Endothelial cell of umbilical vein (primary cell): ENCODE data around the gene RIMBP2. TPM values are rescaled to one million over a fixed set of nuclear protein-coding genes. Genes with fewer than 3 reads are reported as not detected.

Experiments used
- BruUV-seq: library from RNA; stranded (reverse); fragments of 400-500 nt; replicated peaks from 2 replicates; lab custom pipeline; 2021; lab: Mats Ljungman, UMichigan
- CTCF ChIA-PET: fragments of 300-600, 350-600 bp; sonication (Branson Sonifier 250); formaldehyde crosslinking; loops from one replicate; lab custom pipeline; 2021; ENCODE audit warnings: antibody characterized with exemption, inconsistent platforms; lab: Charles Lee
- POLR2A ChIA-PET: fragments of 300-600, 350-600 bp; sonication (Branson Sonifier 250); formaldehyde crosslinking; loops from one replicate; lab custom pipeline; 2021; ENCODE audit warnings: antibody characterized with exemption, inconsistent platforms; lab: Charles Lee
- DNase-seq: peaks from one replicate; pipeline ENCODE4 v3.0.0-alpha.2; 2011; ENCODE audit warnings: low read depth, low spot score
- FAIRE-seq: peaks from 2 replicates; lab custom pipeline; 2011; peaks lifted over from hg19 to GRCh38; lab: Jason Lieb, UNC
- H2AFZ ChIP-seq: 2 replicates; pipeline ENCODE4 v1.6.0; 2012; ENCODE audit warnings: low read depth, low read length, control low read depth, inconsistent platforms
- H3K27ac ChIP-seq: 2 replicates; pipeline ENCODE4 v1.5.1; 2011; ENCODE audit warnings: low read depth, mild to moderate bottlenecking, control low read depth, low read length, moderate library complexity; ENCODE audit not compliant: insufficient read depth
- H3K27me3 ChIP-seq, 2 experiments: 2 replicates each; pipeline versions ENCODE4 v1.6.0 to v1.6.1; 2011; ENCODE audit warnings: low read length in 2 of 2, mixed read lengths in 1 of 2; ENCODE audit not compliant: control insufficient read depth in 2 of 2, insufficient read depth in 2 of 2
- H3K36me3 ChIP-seq, 2 experiments: 2 replicates in 1 of 2; 3 replicates in 1 of 2; pipeline ENCODE4 v1.5.1; 2011; ENCODE audit warnings: low read length in 2 of 2, mild to moderate bottlenecking in 1 of 2, moderate library complexity in 1 of 2; ENCODE audit not compliant: control insufficient read depth in 2 of 2, insufficient read depth in 2 of 2; ENCODE audit errors: extremely low read depth in 1 of 2
- H3K4me1 ChIP-seq: 3 replicates; pipeline ENCODE4 v1.5.1; 2011; ENCODE audit warnings: mild to moderate bottlenecking, low read length; ENCODE audit not compliant: control insufficient read depth, insufficient read depth; ENCODE audit errors: extremely low read depth
- H3K4me2 ChIP-seq: 2 replicates; pipeline ENCODE4 v1.6.1; 2011; ENCODE audit warnings: low read length, control low read depth, mixed read lengths; ENCODE audit not compliant: insufficient read depth
- H3K4me3 ChIP-seq, 3 experiments: fragments of 200-600 bp in 1 of 3; sonication (generic), shearing (Covaris generic) in 1 of 3; replicated peaks in 1 of 3; 2 replicates each; pipeline ENCODE4 v1.5.1; 2011 to 2016; ENCODE audit warnings: control low read depth in 3 of 3, low read length in 3 of 3, mild to moderate bottlenecking in 2 of 3, inconsistent platforms in 1 of 3, low read depth in 1 of 3, moderate library complexity in 1 of 3; ENCODE audit not compliant: insufficient read depth in 1 of 3
- H3K79me2 ChIP-seq: 2 replicates; pipeline ENCODE4 v1.6.0; 2012; ENCODE audit warnings: low read length, inconsistent platforms; ENCODE audit not compliant: control insufficient read depth, insufficient read depth
- H3K9ac ChIP-seq: replicated peaks from 2 replicates; pipeline ENCODE3; 2011; ENCODE audit warnings: low read length, control low read depth; ENCODE audit not compliant: insufficient read depth; ENCODE audit errors: extremely low read depth
- H3K9me1 ChIP-seq: replicated peaks from 3 replicates; pipeline ENCODE4 v1.6.0; 2011; ENCODE audit warnings: mild to moderate bottlenecking, low read length; ENCODE audit not compliant: control insufficient read depth, insufficient read depth; ENCODE audit errors: extremely low read depth
- H3K9me3 ChIP-seq: replicated peaks from 2 replicates; pipeline ENCODE4 v1.5.1; 2012; ENCODE audit warnings: low read length, inconsistent platforms; ENCODE audit not compliant: control insufficient read depth, insufficient read depth
- H4K20me1 ChIP-seq: replicated peaks from 2 replicates; pipeline ENCODE3; 2011; ENCODE audit warnings: mild to moderate bottlenecking, low read length; ENCODE audit not compliant: control insufficient read depth, insufficient read depth; ENCODE audit errors: extremely low read depth
- CTCF ChIP-seq, 2 donors: IDR thresholded peaks; 1 replicate in 1 of 2; 2 replicates in 1 of 2; pipeline ENCODE4 v1.5.1; 2011; ENCODE audit warnings: low read length in 2 of 2, mild to moderate bottlenecking in 2 of 2, moderate library complexity in 2 of 2, control low read depth in 1 of 2, inconsistent platforms in 1 of 2, low read depth in 1 of 2; ENCODE audit not compliant: insufficient read depth in 1 of 2; ENCODE audit errors: extremely low read depth in 1 of 2
- EZH2 ChIP-seq: IDR thresholded peaks from 2 replicates; pipeline ENCODE4 v1.6.1; 2012; ENCODE audit warnings: borderline replicate concordance, low read depth, mild to moderate bottlenecking, moderate library complexity, low read length, inconsistent platforms; ENCODE audit not compliant: severe bottlenecking
- FOS ChIP-seq: IDR thresholded peaks from 2 replicates; pipeline ENCODE4 v1.6.1; 2011; ENCODE audit warnings: mild to moderate bottlenecking, low read length, moderate library complexity, borderline replicate concordance; ENCODE audit not compliant: insufficient read depth
- GATA2 ChIP-seq: IDR thresholded peaks from 2 replicates; pipeline ENCODE4 v1.7.0; 2011; ENCODE audit warnings: low read depth, mild to moderate bottlenecking, moderate library complexity, mixed read lengths, low read length; ENCODE audit not compliant: insufficient read length, insufficient read depth
- JUN ChIP-seq: IDR thresholded peaks from 2 replicates; pipeline ENCODE4 v1.6.1; 2011; ENCODE audit warnings: borderline replicate concordance, low read depth; ENCODE audit not compliant: insufficient read length, insufficient read depth
- MAX ChIP-seq: IDR thresholded peaks from 2 replicates; pipeline ENCODE4 v1.6.1; 2011; ENCODE audit not compliant: insufficient read depth, insufficient read length
- MYC ChIP-seq: IDR thresholded peaks from one replicate; pipeline ENCODE4 v1.6.1; 2011; ENCODE audit warnings: mild to moderate bottlenecking, low read depth, low read length
- POLR2A ChIP-seq: IDR thresholded peaks from 2 replicates; pipeline ENCODE4 v1.6.1; 2012; ENCODE audit warnings: low read depth, mild to moderate bottlenecking, control low read depth, low read length
- POLR2AphosphoS5 ChIP-seq: IDR thresholded peaks from 2 replicates; pipeline ENCODE4 v1.6.1; 2012; ENCODE audit warnings: low read depth, mild to moderate bottlenecking, control low read depth, low read length, moderate library complexity; ENCODE audit not compliant: insufficient read depth
- dilution Hi-C: fragments of 300-500 bp; cut with MboI; formaldehyde crosslinking; loops from one replicate; pipeline ENCODE4 v1.15.0; 2019; ENCODE audit warnings: low sequenced_read_pairs; ENCODE audit not compliant: extremely low pct_ligation_motif_present
- intact Hi-C: fragments of 100-400 bp; cut with micrococcal nuclease; formaldehyde crosslinking; loops from one replicate; pipeline ENCODE4 v1.10.0; 2022
- polyA plus RNA-seq, 4 experiments: library from polyadenylated mRNA; depleted of rRNA in 3 of 4; stranded (reverse) in 3 of 4; unstranded in 1 of 4; fragments of >200 nt; gene quantifications; 2 replicates each; pipeline versions ENCODE4 v1.2.1 to v1.2.3, GENCODE V29; 2011 to 2012; ENCODE audit warnings: missing spikeins in 1 of 4
- total RNA-seq: library from RNA; stranded (reverse); gene quantifications from 2 replicates; pipeline ENCODE4 v1.2.3, GENCODE V29; 2021

Gene RIMBP2
- total and polyA plus RNA-seq, 2 donors (not counting 3 experiments of a cell fraction or from before 2014, with no cell fraction given), result 0.04 TPM; not detected in 1

DNA sequence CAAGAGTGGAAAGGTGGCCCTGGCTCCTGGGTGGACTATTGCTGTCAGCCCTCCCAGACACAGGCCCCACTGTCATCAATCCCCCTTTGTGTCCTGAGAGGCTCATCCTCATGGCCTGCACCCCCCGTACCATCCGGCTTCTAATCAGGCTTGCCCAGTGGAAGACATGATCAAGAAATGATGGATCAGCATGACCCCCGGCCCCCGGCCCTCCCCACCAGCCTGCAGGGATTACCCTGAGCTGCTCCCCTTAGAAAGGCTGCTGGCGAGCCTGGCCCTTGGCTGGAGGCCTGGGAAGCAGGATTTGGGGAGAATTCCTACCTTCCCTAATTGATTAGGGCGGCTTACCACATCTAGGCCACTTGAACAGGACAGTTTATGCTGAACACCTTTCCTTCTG, 207.3 kb downstream of the RIMBP2 start:
- POLR2A ChIA-PET, result no interaction called here
- CTCF ChIA-PET, result no interaction called here
- no peak overlapping the region for H3K4me3 ChIP-seq
- no peak overlapping the region for H2AFZ ChIP-seq
- no TSS peak for BruUV-seq
- H3K9me1 ChIP-seq, result no peaks in the 10 kb centered on the region
- H3K9ac ChIP-seq, result no peak overlapping the region
- dilution Hi-C loops, result no loop called here
- no peaks in the 10 kb centered on the region for H3K36me3 ChIP-seq
- DNase-seq (no peak), FAIRE-seq (no peak)
- intact Hi-C loops, result no loop called here
- H4K20me1 ChIP-seq, result no peaks in the 10 kb centered on the region
- no peak overlapping the region for H3K4me2 ChIP-seq
- H3K9me3 ChIP-seq, result peaks cover 1% of the 10 kb centered on the region
- no peaks in the 10 kb centered on the region for H3K4me1 ChIP-seq
- no peaks in the 10 kb centered on the region for H3K27me3 ChIP-seq
- H3K79me2 ChIP-seq, result no peaks in the 10 kb centered on the region
- H3K27ac ChIP-seq, result no peak overlapping the region
- TF ChIP-seq POLR2A (no peak), GATA2 (no peak), MYC (no peak), CTCF (IDR thresholded peaks at IDR 0.05; ENCODE audit: extremely low read depth in 1 of 2, insufficient read depth in 1 of 2, low read depth in 1 of 2, low read length in 2 of 2) (no peak), POLR2AphosphoS5 (no peak)

GRCh38 chr12:130508318-130508717, 207.8 kb downstream of the RIMBP2 start:
- Histone ChIP-seq H3K4me3 (no peak overlapping the region), H3K4me2 (no peak overlapping the region), H3K4me1 (no peaks in the 10 kb centered on the region), H2AFZ (no peak overlapping the region), H4K20me1 (no peaks in the 10 kb centered on the region), H3K79me2 (no peaks in the 10 kb centered on the region), H3K27me3 (no peaks in the 10 kb centered on the region), H3K27ac (no peak overlapping the region), H3K9me1 (no peaks in the 10 kb centered on the region), H3K36me3 (no peaks in the 10 kb centered on the region), H3K9ac (no peak overlapping the region), H3K9me3 (no peaks in the 10 kb centered on the region)
- ChIA-PET CTCF (no interaction called here), POLR2A (no interaction called here)
- dilution Hi-C loops (no loop called here), intact Hi-C loops (no loop called here)
- BruUV-seq, result no TSS peak
- TF ChIP-seq FOS, result no peak
- no peak for TF ChIP-seq JUN
- no peak for TF ChIP-seq GATA2
- no peak for TF ChIP-seq EZH2
- TF ChIP-seq CTCF (IDR thresholded peaks at IDR 0.05; ENCODE audit: extremely low read depth in 1 of 2, insufficient read depth in 1 of 2, low read depth in 1 of 2, low read length in 2 of 2), result no peak
- TF ChIP-seq POLR2AphosphoS5, result no peak
- TF ChIP-seq MAX, result no peak
- TF ChIP-seq MYC, result no peak
- no peak for TF ChIP-seq POLR2A
- FAIRE-seq (no peak), DNase-seq (no peak)
